ENCODE measurements around the gene CLIP2. TPM values are rescaled to one million over a fixed set of nuclear protein-coding genes. Genes with fewer than 3 reads are reported as not detected.

CLIP2 gene
- total RNA-seq, 1 experiment from 2014 or later, result 21.6 TPM

- no peaks in the 10 kb centered on the region for H4K20me1 ChIP-seq (ENCODE audit: control insufficient read depth, insufficient read depth, insufficient read length)
- H2AFZ ChIP-seq (ENCODE audit: low read length), result no peak overlapping the region
- H3K23ac ChIP-seq (ENCODE audit: insufficient read length, low read depth, low read length), result no peak overlapping the region
- H3T11ph ChIP-seq (ENCODE audit: low read length), result no peak overlapping the region
- no peak for TF ChIP-seq CTCF (conservative IDR thresholded peaks at IDR 0.05)
- H3K14ac ChIP-seq (ENCODE audit: insufficient read depth, low read length), result no peak overlapping the region
- Mint-ChIP-seq H3K4me1 (no peaks in the 10 kb centered on the region), H3K36me3 (ENCODE audit: insufficient read depth in 1 of 3, low read depth in 3 of 3) (peaks cover 60 to 84% (median 83%) of the 10 kb centered on the region in 3 experiments; a peak in 6 of 7 replicates), H3K27ac (no peak overlapping the region), H3K4me3 (no peak overlapping the region), H3K9me3 (no peaks in the 10 kb centered on the region), H3K27me3 (ENCODE audit: low read depth) (no peaks in the 10 kb centered on the region)
- H3K56ac ChIP-seq (ENCODE audit: insufficient read length, low read depth, low read length), result no peak overlapping the region
- no peaks in the 10 kb centered on the region for H3K9me3 ChIP-seq (ENCODE audit: control insufficient read depth, low read depth, low read length)
- H2BK120ac ChIP-seq (ENCODE audit: low read depth, low read length, poor library complexity, severe bottlenecking), result no peak overlapping the region
- H3K23me2 ChIP-seq (ENCODE audit: insufficient read length, low read depth, low read length, poor library complexity, severe bottlenecking), result no peaks in the 10 kb centered on the region
- H3K27me3 ChIP-seq (ENCODE audit: insufficient read depth, low read length), result no peaks in the 10 kb centered on the region
- H2AK5ac ChIP-seq (ENCODE audit: insufficient read length, low read length), result no peak overlapping the region
- peaks cover 4% of the 10 kb centered on the region for H3K79me1 ChIP-seq (ENCODE audit: insufficient read depth, low read depth, low read length, poor library complexity, severe bottlenecking)
- DNase-seq, result no peak
- H3K27ac ChIP-seq (ENCODE audit: insufficient read length, low read depth, low read length), result no peak overlapping the region
- H3K4ac ChIP-seq (ENCODE audit: low read depth, low read length), result no peak overlapping the region
- no peak overlapping the region for H3K18ac ChIP-seq (ENCODE audit: insufficient read length, low read depth, low read length)
- no peak overlapping the region for H3K9ac ChIP-seq (ENCODE audit: extremely low read depth, insufficient read length, low read length)
- no peaks in the 10 kb centered on the region for H3K4me1 ChIP-seq (ENCODE audit: insufficient read depth, low read length)
- H2BK5ac ChIP-seq (ENCODE audit: insufficient read length, low read length), result no peak overlapping the region
- no peak overlapping the region for H2BK15ac ChIP-seq (ENCODE audit: low read depth, low read length)
- no peak overlapping the region for H4K8ac ChIP-seq (replicated peaks; ENCODE audit: insufficient read length, low read depth, low read length)
- no peak overlapping the region for H3K4me2 ChIP-seq (ENCODE audit: insufficient read depth, insufficient read length, low read length)
- WGBS (ENCODE audit: extremely low coverage, insufficient read length, low lambda C conversion rate), result no CpG with 5 or more reads among the region's 4 CpGs
- no peak overlapping the region for H2BK20ac ChIP-seq (ENCODE audit: low read depth, low read length, poor library complexity, severe bottlenecking)
- no peak overlapping the region for H2BK12ac ChIP-seq (ENCODE audit: insufficient read length, low read depth, low read length)
- H4K5ac ChIP-seq (ENCODE audit: insufficient read length, low read depth, low read length), result no peak overlapping the region
- H4K91ac ChIP-seq (ENCODE audit: insufficient read length, low read depth, low read length), result no peak overlapping the region
- H3K79me2 ChIP-seq (ENCODE audit: insufficient read depth, low read length), result no peaks in the 10 kb centered on the region
These were observed 42.7 kb upstream of the CLIP2 start for GRCh38 chr7:74246497-74246896.

Measured in H9 (cell line).